Effector memory CD4-positive, alpha-beta T cell (primary cell): ENCODE results near the gene PARD6A.

Source experiments
- DNase-seq, 3 donors: peaks; one replicate each; pipeline ENCODE4 v3.0.0-alpha.2; 2020
- H3K27ac ChIP-seq: 2 replicates; pipeline ENCODE4 v1.7.0; 2013; ENCODE audit warnings: mild to moderate bottlenecking, low read length, moderate library complexity; ENCODE audit not compliant: insufficient read depth, poor library complexity, severe bottlenecking
- H3K27me3 ChIP-seq: replicated peaks from 2 replicates; pipeline ENCODE4 v1.7.0; 2013; ENCODE audit warnings: mild to moderate bottlenecking, low read length; ENCODE audit not compliant: insufficient read depth, control insufficient read depth, poor library complexity, severe bottlenecking
- H3K36me3 ChIP-seq: 2 replicates; pipeline ENCODE4 v1.7.0; 2013; ENCODE audit warnings: mild to moderate bottlenecking, low read length, moderate library complexity; ENCODE audit not compliant: control insufficient read depth, insufficient read depth
- H3K4me1 ChIP-seq: 2 replicates; pipeline ENCODE4 v1.7.0; 2013; ENCODE audit warnings: low read length, mild to moderate bottlenecking; ENCODE audit not compliant: control insufficient read depth, insufficient read depth, poor library complexity, severe bottlenecking
- H3K4me3 ChIP-seq: 2 replicates; pipeline ENCODE4 v1.7.0; 2013; ENCODE audit warnings: low read length, low read depth, mild to moderate bottlenecking; ENCODE audit not compliant: insufficient read depth, poor library complexity, severe bottlenecking
- H3K9me3 ChIP-seq: 2 replicates; pipeline ENCODE4 v1.7.0; 2013; ENCODE audit warnings: mild to moderate bottlenecking, low read length, moderate library complexity; ENCODE audit not compliant: control insufficient read depth
- total RNA-seq, 3 donors: gene quantifications; one replicate each; lab custom pipeline; 2026; lab: John Stamatoyannopoulos, UW

Gene PARD6A
- 6.4 to 8.7 (median 8.6) reads per million in 3 donors for total RNA-seq

- Histone ChIP-seq H3K27ac (peak within 1 kb of the TSS; percentile 93), H3K4me3 (peak within 1 kb of the TSS; percentile 88), H3K9me3 (no peaks in the 10 kb centered on the region), H3K27me3 (no peaks in the 10 kb centered on the region), H3K36me3 (peaks cover 24% of the 10 kb centered on the region), H3K4me1 (peaks cover 28% of the 10 kb centered on the region)
- DNase-seq = peak; percentile 92 to 96 (median 95)
These were observed at the start of gene PARD6A for GRCh38 chr16:67660564-67661028. Gene PARD6A, plus strand, starts transcription at chr16:67660960. Its CDS starts 79 bp downstream, at chr16:67661039.

GRCh38 chr16:67613808-67614207 is 47.0 kb upstream of the PARD6A start:
- Histone ChIP-seq H3K27me3 (no peaks in the 10 kb centered on the region), H3K27ac (no peak overlapping the region), H3K4me1 (no peaks in the 10 kb centered on the region), H3K36me3 (peaks cover 55% of the 10 kb centered on the region), H3K4me3 (no peak overlapping the region), H3K9me3 (no peaks in the 10 kb centered on the region)
- no peak for DNase-seq

- Histone ChIP-seq H3K4me3 (no peak overlapping the region), H3K9me3 (no peaks in the 10 kb centered on the region), H3K27me3 (no peaks in the 10 kb centered on the region), H3K27ac (no peak overlapping the region), H3K36me3 (peaks cover 76% of the 10 kb centered on the region), H3K4me1 (no peaks in the 10 kb centered on the region)
- no peak for DNase-seq
These were observed 32.5 kb upstream of the PARD6A start for GRCh38 chr16:67628216-67628615.

GRCh38 chr16:67632415-67633172 is 28.2 kb upstream of the PARD6A start:
- no peaks in the 10 kb centered on the region for H3K4me1 ChIP-seq
- DNase-seq = no peak
- peaks cover 66% of the 10 kb centered on the region for H3K36me3 ChIP-seq
- no peak overlapping the region for H3K4me3 ChIP-seq
- H3K27ac ChIP-seq = no peak overlapping the region
- H3K9me3 ChIP-seq = no peaks in the 10 kb centered on the region
- no peaks in the 10 kb centered on the region for H3K27me3 ChIP-seq

GRCh38 chr16:67636713-67637112 is 24.0 kb upstream of the PARD6A start:
- no peaks in the 10 kb centered on the region for H3K4me1 ChIP-seq
- H3K27ac ChIP-seq = no peak overlapping the region
- H3K4me3 ChIP-seq = no peak overlapping the region
- H3K27me3 ChIP-seq = no peaks in the 10 kb centered on the region
- DNase-seq = no peak
- no peaks in the 10 kb centered on the region for H3K9me3 ChIP-seq
- H3K36me3 ChIP-seq = peaks cover 47% of the 10 kb centered on the region

- DNase-seq = no peak
- Histone ChIP-seq H3K36me3 (peaks cover 38% of the 10 kb centered on the region), H3K4me3 (no peak overlapping the region), H3K27ac (no peak overlapping the region), H3K27me3 (no peaks in the 10 kb centered on the region), H3K4me1 (no peaks in the 10 kb centered on the region), H3K9me3 (no peaks in the 10 kb centered on the region)
These were observed 23.1 kb upstream of the PARD6A start for GRCh38 chr16:67637625-67638024.

GRCh38 chr16:67641779-67642708 is 18.7 kb upstream of the PARD6A start:
- Histone ChIP-seq H3K27ac (no peak overlapping the region), H3K27me3 (no peaks in the 10 kb centered on the region), H3K9me3 (no peaks in the 10 kb centered on the region), H3K4me1 (peaks cover 16% of the 10 kb centered on the region), H3K4me3 (no peak overlapping the region), H3K36me3 (peaks cover 22% of the 10 kb centered on the region)
- no peak for DNase-seq

GRCh38 chr16:67644038-67644437 is 16.7 kb upstream of the PARD6A start:
- no peak for DNase-seq
- Histone ChIP-seq H3K36me3 (peaks cover 24% of the 10 kb centered on the region), H3K4me3 (no peak overlapping the region), H3K4me1 (peaks cover 16% of the 10 kb centered on the region), H3K27me3 (no peaks in the 10 kb centered on the region), H3K9me3 (no peaks in the 10 kb centered on the region), H3K27ac (peak overlapping the region; percentile 95)

GRCh38 chr16:67645397-67646121 is 15.2 kb upstream of the PARD6A start:
- H3K36me3 ChIP-seq = peaks cover 39% of the 10 kb centered on the region
- peak overlapping the region; percentile 70 for H3K4me3 ChIP-seq
- no peaks in the 10 kb centered on the region for H3K27me3 ChIP-seq
- DNase-seq = no peak
- H3K9me3 ChIP-seq = no peaks in the 10 kb centered on the region
- peak overlapping the region; percentile 95 for H3K27ac ChIP-seq
- H3K4me1 ChIP-seq = peaks cover 16% of the 10 kb centered on the region
